GM12878 (cell line): ENCODE data around the gene FMNL2. TPM values are rescaled to one million over a fixed set of nuclear protein-coding genes. Genes with fewer than 3 reads are reported as not detected.

Experiments
- ATAC-seq: fragments of 200-7000 bp; cut with Tn5 transposase; 3 replicates; pipeline ENCODE4 v1.9.1; 2020; ENCODE audit warnings: mild to moderate bottlenecking, moderate library complexity
- BruUV-seq: library from RNA; stranded (reverse); fragments of 400-500 nt; replicated peaks from 2 replicates; lab custom pipeline; 2021; lab: Mats Ljungman, UMichigan
- CTCF ChIA-PET: fragments of 300-600 bp; sonication (Branson Sonifier 250); formaldehyde crosslinking; extraction: SDS; loops from one replicate; lab custom pipeline; 2021; ENCODE audit warnings: inconsistent platforms; lab: Yijun Ruan, JAX
- POLR2A ChIA-PET: fragments of 350-600 bp; formaldehyde crosslinking; extraction: SDS; loops from one replicate; lab custom pipeline; 2021; ENCODE audit warnings: inconsistent platforms; lab: Charles Lee
- RAD21 ChIA-PET: fragments of 300-600 bp; sonication (Branson Sonifier 250); formaldehyde crosslinking; loops from one replicate; lab custom pipeline; 2023; ENCODE audit warnings: antibody characterized with exemption; ENCODE audit not compliant: unreplicated experiment; lab: Charles Lee
- SMC1A ChIA-PET: fragments of 300-600 bp; sonication (Branson Sonifier 250); formaldehyde crosslinking; loops from one replicate; lab custom pipeline; 2023; ENCODE audit not compliant: unreplicated experiment, uncharacterized antibody; lab: Charles Lee
- DNase-seq: peaks from one replicate; pipeline ENCODE4 v3.0.0-alpha.2; 2011; ENCODE audit warnings: low read depth, low spot score
- FAIRE-seq: peaks from 3 replicates; lab custom pipeline; 2011; peaks lifted over from hg19 to GRCh38; lab: Jason Lieb, UNC
- H2AFZ ChIP-seq: 2 replicates; pipeline ENCODE4 v1.6.0; 2011; ENCODE audit warnings: low read depth, low read length, control low read depth; ENCODE audit not compliant: control insufficient read depth
- H3K27ac ChIP-seq: 2 replicates; pipeline ENCODE4 v1.5.1; 2011; ENCODE audit warnings: control low read depth; ENCODE audit not compliant: control insufficient read depth, insufficient read depth
- H3K27me3 ChIP-seq, 2 experiments: replicated peaks in 1 of 2; 2 replicates each; pipeline versions ENCODE4 v1.6.0 to v1.6.1; 2011; ENCODE audit warnings: low read length in 1 of 2; ENCODE audit not compliant: control insufficient read depth in 2 of 2, insufficient read depth in 2 of 2
- H3K36me3 ChIP-seq, 2 experiments: 2 replicates each; pipeline ENCODE4 v1.5.1; 2011; ENCODE audit warnings: low read length in 1 of 2; ENCODE audit not compliant: control insufficient read depth in 2 of 2, insufficient read depth in 2 of 2
- H3K4me1 ChIP-seq: 2 replicates; pipeline ENCODE4 v1.6.1; 2011; ENCODE audit warnings: mild to moderate bottlenecking, low read length, moderate library complexity, mixed read lengths; ENCODE audit not compliant: control insufficient read depth, insufficient read depth
- H3K4me2 ChIP-seq: 2 replicates; pipeline ENCODE4 v1.6.0; 2011; ENCODE audit warnings: control low read depth; ENCODE audit not compliant: control insufficient read depth, insufficient read depth
- H3K4me3 ChIP-seq: fragments of 200-600 bp; sonication (generic); 2 replicates; pipeline ENCODE4 v1.5.1; 2016
- H3K79me2 ChIP-seq: 2 replicates; pipeline ENCODE4 v1.6.0; 2011; ENCODE audit warnings: low read length; ENCODE audit not compliant: control insufficient read depth, insufficient read depth
- H3K9ac ChIP-seq: 2 replicates; pipeline ENCODE4 v1.8.0; 2011; ENCODE audit warnings: low read length, control low read depth, mixed read lengths; ENCODE audit not compliant: control insufficient read depth, insufficient read depth
- H3K9me3 ChIP-seq: replicated peaks from 3 replicates; pipeline ENCODE4 v1.5.1; 2011; ENCODE audit warnings: mild to moderate bottlenecking, low read length; ENCODE audit not compliant: control insufficient read depth, insufficient read depth
- H4K20me1 ChIP-seq: 2 replicates; pipeline ENCODE4 v1.6.0; 2011; ENCODE audit not compliant: control insufficient read depth, insufficient read depth
- ATF7 ChIP-seq: fragments of 450-650 bp; IDR thresholded peaks from 2 replicates; pipeline ENCODE4 v1.6.1; 2016; ENCODE audit warnings: low read depth, mild to moderate bottlenecking
- CBFB ChIP-seq: IDR thresholded peaks from 2 replicates; pipeline ENCODE4 v1.6.1; 2016; ENCODE audit warnings: antibody characterized with exemption, low read depth
- CBX3 ChIP-seq: fragments of 200-600 bp; sonication (generic); IDR thresholded peaks from 2 replicates; pipeline ENCODE4 v1.6.1; 2016; ENCODE audit warnings: low read depth, borderline replicate concordance
- CEBPB ChIP-seq, 2 experiments: fragments of 150-350 bp in 1 of 2; IDR thresholded peaks; 2 replicates each; pipeline ENCODE4 v1.6.1; 2012 to 2014; ENCODE audit warnings: low read depth in 2 of 2, low read length in 2 of 2, borderline replicate concordance in 1 of 2, inconsistent platforms in 1 of 2
- CHD2 ChIP-seq: IDR thresholded peaks from 2 replicates; pipeline ENCODE4 v1.6.1; 2011; ENCODE audit warnings: low read depth, low read length, improper control_type of control experiment, borderline replicate concordance
- CREM ChIP-seq: IDR thresholded peaks from 2 replicates; pipeline ENCODE4 v1.6.1; 2014; ENCODE audit warnings: antibody characterized with exemption, low read depth
- ESRRA ChIP-seq: IDR thresholded peaks from 2 replicates; pipeline ENCODE4 v1.6.1; 2012; ENCODE audit warnings: mild to moderate bottlenecking, low read length, improper control_type of control experiment
- HCFC1 ChIP-seq: fragments of 150-350 bp; IDR thresholded peaks from 2 replicates; pipeline ENCODE4 v1.6.1; 2014; ENCODE audit warnings: low read length
- IKZF2 ChIP-seq, 2 experiments: fragments of 450-650 bp; IDR thresholded peaks; 2 replicates each; pipeline ENCODE4 v1.6.1; 2017; ENCODE audit warnings: mild to moderate bottlenecking in 2 of 2, moderate library complexity in 2 of 2
- MTA2 ChIP-seq: fragments of 450-650 bp; IDR thresholded peaks from 2 replicates; pipeline ENCODE4 v1.6.1; 2016; ENCODE audit warnings: low read depth, mild to moderate bottlenecking, moderate library complexity
- MYC ChIP-seq: IDR thresholded peaks from 2 replicates; pipeline ENCODE4 v1.6.1; 2011; ENCODE audit warnings: mild to moderate bottlenecking, low read length, moderate library complexity, inconsistent platforms; ENCODE audit not compliant: insufficient read depth, insufficient replicate concordance, insufficient read length, severe bottlenecking
- RFX5 ChIP-seq: IDR thresholded peaks from 2 replicates; pipeline ENCODE4 v1.6.1; 2011; ENCODE audit warnings: low read depth, low read length, improper control_type of control experiment
- RUNX3 ChIP-seq: IDR thresholded peaks from 2 replicates; pipeline ENCODE4 v1.6.1; 2012; ENCODE audit warnings: low read length, inconsistent platforms
- TARDBP ChIP-seq: IDR thresholded peaks from 2 replicates; pipeline ENCODE4 v1.6.1; 2016; ENCODE audit warnings: borderline replicate concordance
- YBX1 ChIP-seq: fragments of 450-650 bp; IDR thresholded peaks from 2 replicates; pipeline ENCODE4 v1.6.1; 2016; ENCODE audit warnings: antibody characterized with exemption
- ZNF24 ChIP-seq: fragments of 450-650 bp; IDR thresholded peaks from 2 replicates; pipeline ENCODE4 v1.6.1; 2017; ENCODE audit warnings: antibody characterized with exemption, mild to moderate bottlenecking
- WGBS: methylation state at CpG from one replicate; pipeline ENCODE4 v1.1.6; 2016; ENCODE audit warnings: low lambda C conversion rate; ENCODE audit not compliant: insufficient replicate concordance, insufficient coverage; ENCODE audit errors: missing lambda C conversion rate; 5-methylcytosine and 5-hydroxymethylcytosine counted together
- in situ Hi-C: fragments of 300-500 bp; cut with MboI; formaldehyde crosslinking; loops from 9 replicates; pipeline ENCODE4 v1.14.3; 2018; ENCODE audit warnings: mixed read lengths
- intact Hi-C: fragments of 100-400 bp; cut with micrococcal nuclease; formaldehyde crosslinking; loops from one replicate; pipeline ENCODE4 v1.14.2; 2022; ENCODE audit not compliant: unreplicated experiment
- polyA plus RNA-seq, 11 experiments: library from polyadenylated mRNA; depleted of rRNA in 4 of 11; unstranded in 6 of 11; stranded (reverse) in 5 of 11; fragments of >200 nt; fragmentation: Nextera tagmentation in 4 of 11; fragmentation: Illumina TruSeq in 1 of 11; extraction: Ambion mirVana in 4 of 11; extraction: Trizol in 1 of 11; gene quantifications; 1 replicate in 1 of 11; 2 replicates in 10 of 11; pipeline versions ENCODE4 v1.2.1 to v1.2.3, GENCODE V29; 2011 to 2016; ENCODE audit warnings: inconsistent platforms in 2 of 11, missing spikeins in 2 of 11, low read depth in 1 of 11
- total RNA-seq, 4 experiments: library from RNA; depleted of rRNA in 3 of 4; stranded (reverse); fragments of >200 nt in 3 of 4; fragmentation: Illumina TruSeq in 1 of 4; extraction: Trizol in 1 of 4; gene quantifications; 2 replicates each; pipeline versions ENCODE4 v1.2.1 to v1.2.3, GENCODE V29; 2013 to 2021
- TF ChIP-seq, protein P1 (sequence below): IDR thresholded peaks from 2 replicates; pipeline ENCODE4 v1.6.1; 2011; ENCODE audit warnings: low read depth, low read length, improper control_type of control experiment, borderline replicate concordance
- TF ChIP-seq, protein P2 (sequence below): fragments of 450-650 bp; conservative IDR thresholded peaks from 2 replicates; pipeline ENCODE4 v1.6.1; 2017; ENCODE audit warnings: mild to moderate bottlenecking, moderate library complexity

FMNL2 gene
- total and polyA plus RNA-seq, 10 of the 15 experiments (the other 5 are each of a cell fraction or from before 2014, with no cell fraction given), result 0.13 to 9.9 (median 0.35) TPM

DNA sequence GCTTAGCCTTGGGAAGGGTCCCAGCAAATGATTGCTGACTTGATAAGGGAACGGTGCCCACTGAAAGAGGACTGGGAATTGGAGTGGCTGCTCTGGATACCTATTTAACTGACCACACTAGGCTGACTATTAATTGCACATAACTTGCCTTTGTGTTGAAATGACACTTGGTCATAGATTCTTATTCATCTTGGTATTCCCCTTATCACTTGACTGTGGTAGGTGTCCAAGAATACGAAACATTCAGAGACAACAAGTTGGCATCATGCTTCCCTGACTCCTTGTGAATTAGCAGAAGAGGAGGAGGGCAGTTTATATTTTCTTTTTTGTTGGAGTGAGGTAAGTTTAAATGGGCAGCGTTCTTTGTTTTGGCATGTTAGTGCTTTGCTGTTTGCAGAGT is 13.4 kb downstream of the FMNL2 start:
- CTCF ChIA-PET, result no interaction called here
- FAIRE-seq (no peak), ATAC-seq (peak; percentile 78), DNase-seq (no peak)
- in situ Hi-C loops (no loop called here), intact Hi-C loops (no loop called here)
- RAD21 ChIA-PET, result no interaction called here
- Histone ChIP-seq H3K4me3 (no peak overlapping the region), H3K9ac (no peak overlapping the region), H2AFZ (no peak overlapping the region), H3K4me2 (0 out of 2 replicates have a peak overlapping the region, but pooled peaks have one; percentile 9), H3K4me1 (no peaks in the 10 kb centered on the region), H3K9me3 (no peaks in the 10 kb centered on the region), H3K27ac (no peak overlapping the region), H3K27me3 (no peaks in the 10 kb centered on the region), H3K36me3 (no peaks in the 10 kb centered on the region), H3K79me2 (no peaks in the 10 kb centered on the region), H4K20me1 (no peaks in the 10 kb centered on the region)
- no TSS peak for BruUV-seq
- TF ChIP-seq, protein P1, sequence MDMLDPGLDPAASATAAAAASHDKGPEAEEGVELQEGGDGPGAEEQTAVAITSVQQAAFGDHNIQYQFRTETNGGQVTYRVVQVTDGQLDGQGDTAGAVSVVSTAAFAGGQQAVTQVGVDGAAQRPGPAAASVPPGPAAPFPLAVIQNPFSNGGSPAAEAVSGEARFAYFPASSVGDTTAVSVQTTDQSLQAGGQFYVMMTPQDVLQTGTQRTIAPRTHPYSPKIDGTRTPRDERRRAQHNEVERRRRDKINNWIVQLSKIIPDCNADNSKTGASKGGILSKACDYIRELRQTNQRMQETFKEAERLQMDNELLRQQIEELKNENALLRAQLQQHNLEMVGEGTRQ, result no peak
- TF ChIP-seq RUNX3 (no peak), IKZF2 (IDR thresholded peaks at IDR 0.05) (0 out of 4 replicates have a peak, but pooled peaks of 1 of the 2 experiments have one; percentile 9)
- 39% methylated on average over 3 of the region's 3 CpGs for WGBS
- SMC1A ChIA-PET, result no interaction called here
- POLR2A ChIA-PET, result no interaction called here

DNA sequence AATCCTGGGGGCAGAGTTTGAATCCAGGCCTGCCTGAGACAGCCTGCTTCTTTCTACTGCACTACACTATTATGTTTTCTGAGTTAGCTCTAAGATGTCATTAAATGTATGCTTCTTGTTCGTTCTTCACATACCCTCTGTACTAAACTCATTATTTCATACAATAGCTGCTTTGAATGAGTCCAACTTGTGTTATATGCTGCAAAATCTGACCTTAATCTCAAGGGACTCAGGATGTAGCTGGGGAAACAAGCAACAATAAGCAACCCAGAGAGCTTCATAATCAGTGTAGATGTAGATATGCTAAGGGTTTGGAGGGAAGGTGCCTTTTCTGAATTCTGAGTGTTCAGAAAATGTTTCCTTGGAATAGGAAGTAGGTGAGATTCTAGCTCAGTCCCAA is 14.4 kb downstream of the FMNL2 start:
- ATAC-seq (no peak), FAIRE-seq (no peak), DNase-seq (no peak)
- Histone ChIP-seq H4K20me1 (no peaks in the 10 kb centered on the region), H3K79me2 (no peaks in the 10 kb centered on the region), H3K4me3 (no peak overlapping the region), H3K9ac (no peak overlapping the region), H2AFZ (no peak overlapping the region), H3K9me3 (no peaks in the 10 kb centered on the region), H3K36me3 (no peaks in the 10 kb centered on the region), H3K4me1 (no peaks in the 10 kb centered on the region), H3K27me3 (no peaks in the 10 kb centered on the region), H3K4me2 (no peak overlapping the region), H3K27ac (no peak overlapping the region)
- WGBS, result 55% methylated on average over 1 of the region's 1 CpG
- in situ Hi-C loops (no loop called here), intact Hi-C loops (no loop called here)
- POLR2A ChIA-PET, result no interaction called here
- RAD21 ChIA-PET, result interaction anchor here (0.9 to 1.8 kb wide), 3 partner anchors 10 to 66 kb away, joined by 3 to 4 read pairs (median 3); no protein-coding TSS in a partner anchor
- SMC1A ChIA-PET, result interaction anchor here (1.1 kb wide), 1 partner anchor 10 kb away, joined by 3 read pairs; no protein-coding TSS in a partner anchor
- TF ChIP-seq CEBPB (IDR thresholded peaks at IDR 0.05; ENCODE audit: borderline replicate concordance in 1 of 2, low read depth in 2 of 2, low read length in 2 of 2) (no peak), MTA2 (no peak), ZNF24 (no peak), RFX5 (no peak), YBX1 (no peak), TARDBP (no peak), ATF7 (no peak), CBX3 (no peak), MYC (no peak), CREM (no peak), RUNX3 (no peak), CBFB (no peak), ESRRA (no peak), HCFC1 (no peak), CHD2 (no peak)
- TF ChIP-seq, protein P2, sequence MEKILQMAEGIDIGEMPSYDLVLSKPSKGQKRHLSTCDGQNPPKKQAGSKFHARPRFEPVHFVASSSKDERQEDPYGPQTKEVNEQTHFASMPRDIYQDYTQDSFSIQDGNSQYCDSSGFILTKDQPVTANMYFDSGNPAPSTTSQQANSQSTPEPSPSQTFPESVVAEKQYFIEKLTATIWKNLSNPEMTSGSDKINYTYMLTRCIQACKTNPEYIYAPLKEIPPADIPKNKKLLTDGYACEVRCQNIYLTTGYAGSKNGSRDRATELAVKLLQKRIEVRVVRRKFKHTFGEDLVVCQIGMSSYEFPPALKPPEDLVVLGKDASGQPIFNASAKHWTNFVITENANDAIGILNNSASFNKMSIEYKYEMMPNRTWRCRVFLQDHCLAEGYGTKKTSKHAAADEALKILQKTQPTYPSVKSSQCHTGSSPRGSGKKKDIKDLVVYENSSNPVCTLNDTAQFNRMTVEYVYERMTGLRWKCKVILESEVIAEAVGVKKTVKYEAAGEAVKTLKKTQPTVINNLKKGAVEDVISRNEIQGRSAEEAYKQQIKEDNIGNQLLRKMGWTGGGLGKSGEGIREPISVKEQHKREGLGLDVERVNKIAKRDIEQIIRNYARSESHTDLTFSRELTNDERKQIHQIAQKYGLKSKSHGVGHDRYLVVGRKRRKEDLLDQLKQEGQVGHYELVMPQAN, result no peak
- CTCF ChIA-PET, result interaction anchor here (1.5 kb wide), 1 partner anchor 17 kb away, joined by 4 read pairs; no protein-coding TSS in a partner anchor
- no TSS peak for BruUV-seq
